HG02852 (cell line): ENCODE data around the gene KLK11.

Experiments used
- ATAC-seq: cut with Tn5 transposase; IDR thresholded peaks from one replicate; pipeline ENCODE4 v1.9.1; 2021; ENCODE audit warnings: mild to moderate bottlenecking, moderate library complexity; ENCODE audit not compliant: unreplicated experiment

Gene KLK11

DNA sequence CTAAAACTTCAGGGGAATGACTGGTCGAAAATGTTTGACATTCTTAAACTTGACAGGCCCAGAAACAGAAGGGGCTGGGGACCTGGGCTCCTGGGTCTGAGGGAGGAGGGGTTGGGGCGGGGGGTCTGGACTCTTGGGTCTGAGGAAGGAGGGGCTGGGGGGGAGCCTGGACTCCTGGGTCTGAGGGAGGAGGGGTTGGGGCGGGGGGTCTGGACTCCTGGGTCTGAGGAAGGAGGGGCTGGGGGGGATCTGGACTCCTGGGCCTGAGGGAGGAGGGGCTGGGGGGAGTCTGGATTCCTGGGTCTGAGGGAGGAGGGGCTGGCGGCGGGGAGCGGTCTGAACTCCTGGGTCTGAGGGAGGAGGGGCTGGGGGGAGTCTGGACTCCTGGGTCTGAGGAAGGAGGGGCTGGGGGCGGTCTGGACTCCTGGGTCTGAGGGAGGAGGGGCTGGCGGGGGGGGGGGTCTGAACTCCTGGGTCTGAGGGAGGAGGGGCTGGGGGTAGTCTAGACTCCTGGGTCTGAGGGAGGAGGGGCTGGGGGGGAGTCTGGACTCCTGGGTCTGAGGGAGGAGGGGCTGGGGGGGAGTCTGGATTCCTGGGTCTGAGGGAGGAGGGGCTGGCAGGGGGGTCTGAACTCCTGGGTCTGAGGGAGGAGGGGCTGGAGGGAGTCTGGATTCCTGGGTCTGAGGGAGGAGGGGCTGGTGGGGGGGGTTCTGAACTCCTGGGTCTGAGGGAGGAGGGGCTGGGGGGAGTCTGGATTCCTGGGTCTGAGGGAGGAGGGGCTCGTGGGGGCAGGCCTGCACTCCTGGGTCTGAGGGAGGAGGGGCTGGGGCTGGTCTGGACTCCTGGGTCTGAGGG, 51.5 kb downstream of the KLK11 start:
- no peak for ATAC-seq

DNA sequence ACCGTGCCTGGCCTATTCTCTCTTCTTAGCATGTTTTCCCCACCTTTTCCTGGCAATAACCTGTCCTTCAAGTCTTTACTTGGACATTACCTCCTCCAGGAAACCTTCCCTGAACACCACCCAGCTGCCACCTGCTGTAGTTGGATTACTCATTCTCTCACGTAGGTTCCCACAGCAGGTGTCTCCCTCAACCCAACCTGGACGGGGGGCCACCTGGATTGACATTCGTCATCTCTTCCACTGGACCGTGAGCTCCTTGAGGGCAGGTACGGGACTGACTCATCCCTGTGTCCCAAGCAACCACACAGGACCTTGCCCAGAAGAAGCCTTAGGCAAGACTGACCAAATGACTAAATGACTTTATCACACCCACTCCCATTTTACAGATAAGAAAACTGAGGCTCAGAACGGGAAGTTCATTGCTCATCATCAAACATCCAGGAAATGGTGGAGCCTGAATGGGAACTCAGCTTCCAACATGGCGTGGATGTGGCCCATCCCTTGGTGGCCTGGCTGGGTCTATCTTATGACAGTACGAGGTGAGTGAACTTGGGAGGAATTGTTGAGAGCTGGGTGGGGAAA, 53.5 kb downstream of the KLK11 start:
- ATAC-seq, result no peak
